Common myeloid progenitor, CD34-positive (primary cell): ENCODE data around the gene PER2.

ENCODE experiments used
- CTCF ChIA-PET: fragments of 350-600 bp; sonication (Branson Sonifier 250); formaldehyde crosslinking; loops from one replicate; lab custom pipeline; 2021; ENCODE audit warnings: antibody characterized with exemption; lab: Charles Lee
- POLR2A ChIA-PET: fragments of 350-600 bp; sonication (Branson Sonifier 250); formaldehyde crosslinking; loops from one replicate; lab custom pipeline; 2021; ENCODE audit warnings: antibody characterized with exemption; lab: Charles Lee
- DNase-seq, 3 donors: peaks; one replicate each; pipeline versions ENCODE4 v3.0.0 to v3.0.0-alpha.2; 2013
- H3K27ac ChIP-seq, 2 experiments: 1 replicate in 1 of 2; 2 replicates in 1 of 2; pipeline ENCODE4 v1.7.0; 2013; ENCODE audit warnings: inconsistent platforms in 2 of 2, low read length in 2 of 2, mild to moderate bottlenecking in 2 of 2, low read depth in 1 of 2, moderate library complexity in 1 of 2; ENCODE audit not compliant: severe bottlenecking in 2 of 2, insufficient read depth in 1 of 2, poor library complexity in 1 of 2
- H3K27me3 ChIP-seq, 5 experiments: replicated peaks in 2 of 5; 1 replicate in 3 of 5; 2 replicates in 2 of 5; pipeline versions ENCODE4 v1.6.1 to v1.7.0; 2013; ENCODE audit warnings: low read length in 4 of 5, mild to moderate bottlenecking in 2 of 5, moderate library complexity in 2 of 5, inconsistent platforms in 1 of 5; ENCODE audit not compliant: insufficient read depth in 5 of 5, control insufficient read depth in 4 of 5
- H3K36me3 ChIP-seq, 4 experiments: 1 replicate in 2 of 4; 2 replicates in 2 of 4; pipeline versions ENCODE4 v1.6.1 to v1.7.0; 2013; ENCODE audit warnings: low read length in 3 of 4, control low read depth in 1 of 4, mild to moderate bottlenecking in 1 of 4; ENCODE audit not compliant: control insufficient read depth in 4 of 4, insufficient read depth in 4 of 4
- H3K4me1 ChIP-seq, 4 experiments: 1 replicate in 3 of 4; 2 replicates in 1 of 4; pipeline versions ENCODE4 v1.6.1 to v1.7.1; 2013; ENCODE audit warnings: low read length in 3 of 4, mild to moderate bottlenecking in 3 of 4, control low read depth in 1 of 4, inconsistent platforms in 1 of 4, moderate library complexity in 1 of 4; ENCODE audit not compliant: control insufficient read depth in 4 of 4, insufficient read depth in 4 of 4; ENCODE audit errors: control extremely low read depth in 1 of 4
- H3K4me3 ChIP-seq, 7 experiments: 1 replicate in 4 of 7; 2 replicates in 3 of 7; pipeline versions ENCODE4 v1.5.1 to v1.7.0; 2013; ENCODE audit warnings: mild to moderate bottlenecking in 7 of 7, low read length in 6 of 7, moderate library complexity in 6 of 7, inconsistent platforms in 2 of 7, low read depth in 2 of 7, control low read depth in 1 of 7; ENCODE audit not compliant: insufficient read depth in 4 of 7, control insufficient read depth in 1 of 7; ENCODE audit errors: extremely low read depth in 1 of 7
- H3K9me3 ChIP-seq, 5 experiments: 1 replicate in 4 of 5; 2 replicates in 1 of 5; pipeline versions ENCODE4 v1.6.1 to v1.7.1; 2013; ENCODE audit warnings: low read length in 4 of 5, mild to moderate bottlenecking in 2 of 5, inconsistent platforms in 1 of 5, low read depth in 1 of 5, moderate library complexity in 1 of 5; ENCODE audit not compliant: control insufficient read depth in 4 of 5, insufficient read depth in 2 of 5; ENCODE audit errors: control extremely low read depth in 1 of 5
- WGBS: methylation state at CpG from one replicate; pipeline ENCODE4 v1.1.5; 2013; ENCODE audit not compliant: insufficient coverage; 5-methylcytosine and 5-hydroxymethylcytosine counted together

Gene PER2

GRCh38 chr2:238294393-238295143 lies 6.2 kb upstream of the PER2 start:
- POLR2A ChIA-PET: no interaction called here
- Histone ChIP-seq H3K27me3 (peaks cover 0 to 13% (median 0%) of the 10 kb centered on the region in 5 experiments), H3K4me1 (peaks cover 0 to 5% (median 5%) of the 10 kb centered on the region in 4 experiments), H3K36me3 (no peaks in the 10 kb centered on the region), H3K4me3 (no peak overlapping the region), H3K27ac (no peak overlapping the region), H3K9me3 (no peaks in the 10 kb centered on the region)
- DNase-seq: no peak
- CTCF ChIA-PET: no interaction called here
- WGBS: 97% methylated on average over 12 of the region's 17 CpGs

DNA sequence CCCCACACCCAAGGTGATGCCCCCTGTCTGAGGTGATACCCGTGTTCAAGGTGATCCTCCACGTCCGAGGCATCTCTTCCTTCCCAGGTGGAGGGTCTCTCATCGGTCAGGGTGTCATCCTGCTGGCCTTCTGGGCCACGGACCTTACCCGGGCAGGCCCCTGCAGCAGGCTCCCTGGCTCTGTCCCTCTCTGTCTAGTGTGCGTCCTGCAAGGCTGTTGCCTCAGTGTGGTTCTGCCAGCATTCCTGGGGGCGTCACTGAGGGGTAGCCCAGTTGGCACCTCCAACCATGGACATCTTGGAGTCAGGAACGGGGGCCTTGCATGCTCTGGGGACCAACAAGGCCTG lies 5.6 kb upstream of the PER2 start:
- ChIA-PET CTCF (no interaction called here), POLR2A (interaction anchor here (1.2 kb wide), 1 partner anchor 14 kb away, joined by 3 read pairs; no protein-coding TSS in a partner anchor)
- 91% methylated on average over 8 of the region's 9 CpGs for WGBS
- no peaks in the 10 kb centered on the region for H3K36me3 ChIP-seq
- H3K4me3 ChIP-seq: no peak overlapping the region
- no peak overlapping the region for H3K27ac ChIP-seq
- no peaks in the 10 kb centered on the region for H3K9me3 ChIP-seq
- DNase-seq: no peak
- H3K27me3 ChIP-seq: peaks cover 0 to 13% (median 0%) of the 10 kb centered on the region in 5 experiments
- H3K4me1 ChIP-seq: peaks cover 0 to 11% (median 10%) of the 10 kb centered on the region in 4 experiments

- Histone ChIP-seq H3K36me3 (no peaks in the 10 kb centered on the region), H3K4me1 (peaks cover 0 to 27% (median 24%) of the 10 kb centered on the region in 4 experiments), H3K4me3 (no peak overlapping the region), H3K9me3 (no peaks in the 10 kb centered on the region), H3K27ac (no peak overlapping the region), H3K27me3 (peaks cover 0 to 8% (median 0%) of the 10 kb centered on the region in 5 experiments)
- ChIA-PET POLR2A (interaction anchor here (0.6 kb wide), 1 partner anchor 292 kb away, joined by 3 read pairs; no protein-coding TSS in a partner anchor), CTCF (interaction anchor here (1.0 kb wide), 2 partner anchors 16 to 44 kb away, joined by 3 read pairs; no protein-coding TSS in a partner anchor)
- WGBS: 93% methylated on average over 7 of the region's 8 CpGs
- DNase-seq: no peak
These were observed 3.3 kb upstream of the PER2 start for GRCh38 chr2:238291550-238292281.

- ChIA-PET CTCF (interaction anchor here (1.0 kb wide), 2 partner anchors 16 to 43 kb away, joined by 3 read pairs; no protein-coding TSS in a partner anchor), POLR2A (interaction anchor here (0.6 kb wide), 1 partner anchor 291 kb away, joined by 3 read pairs; no protein-coding TSS in a partner anchor)
- Histone ChIP-seq H3K36me3 (no peaks in the 10 kb centered on the region), H3K9me3 (no peaks in the 10 kb centered on the region), H3K4me1 (peaks cover 0 to 29% (median 25%) of the 10 kb centered on the region in 4 experiments), H3K27me3 (peaks cover 0 to 8% (median 0%) of the 10 kb centered on the region in 5 experiments), H3K4me3 (no peak overlapping the region), H3K27ac (no peak overlapping the region)
- no peak for DNase-seq
- WGBS: 93% methylated on average over 4 of the region's 5 CpGs
These were observed 2.5 kb upstream of the PER2 start for GRCh38 chr2:238290715-238291549.

DNA sequence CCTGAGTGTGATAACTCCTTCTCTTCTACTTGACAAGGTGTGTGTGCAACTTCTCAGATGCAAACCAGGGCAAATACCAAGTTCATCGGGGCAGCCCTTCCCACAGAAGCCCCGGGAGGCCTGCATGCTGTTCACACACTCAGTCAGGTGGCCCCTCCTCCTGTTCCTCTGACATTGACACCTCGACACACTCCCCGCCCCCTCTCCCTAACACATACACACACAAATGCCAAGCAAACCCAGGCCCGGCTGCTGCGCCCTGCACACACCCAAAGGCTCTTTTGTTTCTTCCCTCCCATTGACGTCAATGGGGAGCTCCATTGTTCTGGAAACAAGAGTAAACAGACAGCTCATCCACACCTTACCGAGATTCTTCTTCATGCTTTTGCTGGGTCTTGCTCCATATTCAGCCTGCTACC lies 1.7 kb upstream of the PER2 start:
- ChIA-PET POLR2A (no interaction called here), CTCF (interaction anchor here (1.1 kb wide), 1 partner anchor 27 kb away, joined by 3 read pairs; no protein-coding TSS in a partner anchor)
- peak overlapping the region in 1 of 7 experiments; percentile 92 for H3K4me3 ChIP-seq
- no peak overlapping the region for H3K27ac ChIP-seq
- H3K36me3 ChIP-seq: no peaks in the 10 kb centered on the region
- DNase-seq: no peak
- peaks cover 0 to 5% (median 0%) of the 10 kb centered on the region in 5 experiments for H3K27me3 ChIP-seq
- H3K4me1 ChIP-seq: peaks cover 0 to 31% (median 25%) of the 10 kb centered on the region in 4 experiments
- WGBS: 83% methylated on average over 3 of the region's 8 CpGs
- no peaks in the 10 kb centered on the region for H3K9me3 ChIP-seq

DNA sequence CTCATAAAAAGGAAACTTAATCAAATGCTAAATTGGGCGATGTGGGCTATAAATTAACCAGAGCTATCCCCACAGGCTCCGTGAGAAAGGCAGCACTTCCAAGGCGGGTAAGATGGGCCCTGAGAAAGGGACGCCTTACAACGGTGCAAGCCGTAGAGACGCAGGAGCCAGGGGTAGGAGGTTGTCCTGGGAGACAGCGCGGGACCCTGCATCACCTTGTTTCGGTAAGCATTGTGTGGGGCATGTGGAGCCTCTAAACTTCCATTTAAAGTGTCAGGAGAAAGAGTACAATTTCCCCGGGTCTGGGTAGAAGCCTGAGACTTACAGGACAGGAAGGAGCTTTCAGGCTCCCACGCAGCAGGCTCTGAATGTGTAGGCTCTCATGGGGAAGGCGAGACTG lies 1.2 kb upstream of the PER2 start:
- DNase-seq: no peak
- 36% methylated on average over 8 of the region's 13 CpGs for WGBS
- POLR2A ChIA-PET: no interaction called here
- Histone ChIP-seq H3K4me3 (peak overlapping the region in 6 of 7 experiments; percentile 43 to 92 (median 84)), H3K4me1 (peaks cover 0 to 31% (median 25%) of the 10 kb centered on the region in 4 experiments), H3K27ac (peak overlapping the region; percentile 58 to 80), H3K9me3 (no peaks in the 10 kb centered on the region), H3K27me3 (peaks cover 0 to 3% (median 0%) of the 10 kb centered on the region in 5 experiments), H3K36me3 (no peaks in the 10 kb centered on the region)
- CTCF ChIA-PET: interaction anchor here (1.1 to 2.3 kb wide), 3 partner anchors 15 to 27 kb away, joined by 3 to 8 read pairs (median 7); no protein-coding TSS in a partner anchor
